SU-DHL-6 (cell line): ENCODE results near the gene RPH3AL.

ENCODE experiments used
- H2AFZ ChIP-seq: fragments of 200-600 bp; sonication (generic); 2 replicates; pipeline ENCODE4 v1.6.1; 2014; ENCODE audit warnings: low read depth, mild to moderate bottlenecking, moderate library complexity, mixed read lengths, antibody characterized with exemption, low read length; ENCODE audit not compliant: severe bottlenecking
- H3F3A ChIP-seq: fragments of 200-600 bp; shearing (Covaris generic); 2 replicates; pipeline ENCODE4 v1.6.0; 2016; ENCODE audit warnings: antibody characterized with exemption, mild to moderate bottlenecking; ENCODE audit not compliant: insufficient read depth
- H3K27ac ChIP-seq: fragments of 200-600 bp; sonication (generic); 2 replicates; pipeline ENCODE4 v1.5.1; 2016; ENCODE audit warnings: low read depth, mild to moderate bottlenecking, low read length, moderate library complexity, mixed read lengths
- H3K27me3 ChIP-seq: fragments of 200-600 bp; sonication (generic), shearing (Covaris generic); 2 replicates; pipeline ENCODE4 v1.6.0; 2014; ENCODE audit warnings: mild to moderate bottlenecking, low read length
- H3K36me3 ChIP-seq: fragments of 200-600 bp; sonication (generic); 2 replicates; pipeline ENCODE4 v1.6.1; 2014; ENCODE audit warnings: mild to moderate bottlenecking, low read length, mixed read lengths
- H3K4me2 ChIP-seq: fragments of 300-600, 200-600 bp; shearing (Covaris generic), sonication (generic); 2 replicates; pipeline ENCODE4 v1.6.0; 2014; ENCODE audit warnings: low read length, low read depth, mild to moderate bottlenecking; ENCODE audit not compliant: poor library complexity, severe bottlenecking
- H3K4me3 ChIP-seq: fragments of 200-600 bp; sonication (generic); 2 replicates; pipeline ENCODE4 v1.5.1; 2014; ENCODE audit warnings: antibody characterized with exemption, low read length, mild to moderate bottlenecking, mixed read lengths; ENCODE audit not compliant: insufficient read depth, poor library complexity, severe bottlenecking
- H3K79me2 ChIP-seq: fragments of 200-600 bp; sonication (generic); 2 replicates; pipeline ENCODE4 v1.6.1; 2014; ENCODE audit warnings: mild to moderate bottlenecking, low read length, moderate library complexity; ENCODE audit not compliant: insufficient read depth
- H3K9ac ChIP-seq: fragments of 200-600 bp; sonication (generic); 2 replicates; pipeline ENCODE4 v1.7.0; 2014; ENCODE audit warnings: mild to moderate bottlenecking, low read length
- H3K9me2 ChIP-seq: fragments of 200-600 bp; sonication (generic); replicated peaks from 2 replicates; pipeline ENCODE4 v1.6.1; 2014; ENCODE audit warnings: low read length; ENCODE audit not compliant: insufficient read depth
- H3K9me3 ChIP-seq: fragments of 200-600 bp; sonication (generic); 2 replicates; pipeline ENCODE4 v1.6.1; 2014; ENCODE audit warnings: low read length, mixed read lengths; ENCODE audit not compliant: insufficient read depth
- H4K20me1 ChIP-seq: fragments of 200-600 bp; sonication (generic); 2 replicates; pipeline ENCODE4 v1.6.1; 2014; ENCODE audit warnings: low read depth, mild to moderate bottlenecking, antibody characterized with exemption, low read length, moderate library complexity, mixed read lengths
- CTCF ChIP-seq: fragments of 200-600 bp; sonication (generic); IDR thresholded peaks from one replicate; pipeline ENCODE4 v1.5.1; 2017; ENCODE audit warnings: antibody characterized with exemption, mild to moderate bottlenecking, low read length, moderate library complexity; ENCODE audit not compliant: insufficient read depth, poor library complexity, severe bottlenecking
- EZH2phosphoT487 ChIP-seq: fragments of 200-600 bp; sonication (generic), shearing (Covaris generic); conservative IDR thresholded peaks from 2 replicates; pipeline ENCODE4 v1.6.1; 2018; ENCODE audit warnings: mild to moderate bottlenecking, antibody characterized with exemption, low read length, moderate library complexity, mixed read lengths

Gene RPH3AL

DNA sequence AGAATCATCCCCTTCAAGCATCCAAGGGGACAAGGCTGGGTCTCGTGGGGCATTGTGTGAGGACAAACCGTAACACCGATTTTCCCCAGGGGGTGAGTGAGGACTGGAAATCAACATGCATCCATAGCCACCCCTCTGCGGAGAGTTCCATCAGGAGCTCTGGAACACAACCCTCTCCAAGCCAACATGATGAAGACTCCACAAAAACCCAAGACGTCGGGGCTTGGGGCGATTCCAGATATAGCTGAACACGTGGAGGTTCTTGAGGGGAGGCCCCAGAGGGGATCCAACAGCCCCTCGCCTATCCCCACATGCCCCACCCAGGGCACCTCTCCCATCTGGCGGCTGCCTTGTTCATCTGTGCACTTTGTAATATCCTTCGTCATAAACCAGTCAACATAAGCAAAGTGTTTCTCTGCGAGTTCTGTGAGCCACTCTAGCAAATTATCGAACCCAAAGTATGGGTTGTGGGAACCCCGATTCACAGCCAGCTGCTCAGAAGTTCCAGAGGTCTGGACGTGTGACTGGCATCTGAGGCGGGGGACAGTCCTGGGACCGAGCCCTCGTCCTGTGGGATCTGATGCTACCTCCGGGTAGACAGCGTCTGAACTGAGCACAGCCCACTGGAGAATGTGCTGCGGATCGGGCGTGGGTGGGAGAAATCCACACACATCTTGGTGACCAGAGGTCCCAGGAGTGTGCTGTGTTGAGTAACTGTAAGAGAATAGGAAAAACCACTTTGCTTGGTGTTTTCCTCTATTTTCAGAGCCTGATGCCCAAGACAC lies 55.5 kb downstream of the RPH3AL start:
- Histone ChIP-seq H3K4me3 (no peak overlapping the region), H3K27ac (no peak overlapping the region), H3K4me2 (no peak overlapping the region), H3K79me2 (no peaks in the 10 kb centered on the region), H3F3A (no peaks in the 10 kb centered on the region), H3K9ac (no peak overlapping the region), H3K9me2 (no peaks in the 10 kb centered on the region), H4K20me1 (no peaks in the 10 kb centered on the region), H3K9me3 (no peaks in the 10 kb centered on the region), H3K27me3 (no peaks in the 10 kb centered on the region), H2AFZ (no peak overlapping the region), H3K36me3 (no peaks in the 10 kb centered on the region)
- no peak for TF ChIP-seq CTCF
- no peak for TF ChIP-seq EZH2phosphoT487

DNA sequence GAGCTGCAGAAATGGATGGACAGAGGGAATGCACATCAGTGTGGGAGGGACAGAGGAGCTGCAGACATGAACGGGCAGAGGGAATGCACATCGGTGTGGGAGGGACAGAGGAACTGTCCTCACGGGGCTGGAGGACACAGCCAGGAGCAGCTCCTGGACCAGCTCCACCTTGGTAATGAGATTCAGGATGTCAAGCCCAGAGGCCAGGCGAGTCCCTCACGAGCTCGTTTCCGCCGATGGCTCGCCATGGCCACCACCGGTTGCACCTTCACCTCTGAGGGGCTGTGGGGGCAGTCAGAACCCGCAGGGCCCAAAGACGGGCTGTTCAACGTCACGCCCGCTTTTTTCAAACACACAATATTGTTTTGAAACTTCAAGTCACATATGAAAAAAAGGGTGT lies 56.2 kb downstream of the RPH3AL start:
- H3K79me2 ChIP-seq = no peaks in the 10 kb centered on the region
- H3K4me3 ChIP-seq = no peak overlapping the region
- H3F3A ChIP-seq = no peaks in the 10 kb centered on the region
- H3K27ac ChIP-seq = no peak overlapping the region
- no peaks in the 10 kb centered on the region for H3K9me2 ChIP-seq
- H3K9me3 ChIP-seq = no peaks in the 10 kb centered on the region
- no peaks in the 10 kb centered on the region for H3K27me3 ChIP-seq
- H3K9ac ChIP-seq = no peak overlapping the region
- no peak overlapping the region for H2AFZ ChIP-seq
- no peaks in the 10 kb centered on the region for H4K20me1 ChIP-seq
- no peaks in the 10 kb centered on the region for H3K36me3 ChIP-seq
- TF ChIP-seq CTCF = no peak
- TF ChIP-seq EZH2phosphoT487 = no peak
- H3K4me2 ChIP-seq = no peak overlapping the region

DNA sequence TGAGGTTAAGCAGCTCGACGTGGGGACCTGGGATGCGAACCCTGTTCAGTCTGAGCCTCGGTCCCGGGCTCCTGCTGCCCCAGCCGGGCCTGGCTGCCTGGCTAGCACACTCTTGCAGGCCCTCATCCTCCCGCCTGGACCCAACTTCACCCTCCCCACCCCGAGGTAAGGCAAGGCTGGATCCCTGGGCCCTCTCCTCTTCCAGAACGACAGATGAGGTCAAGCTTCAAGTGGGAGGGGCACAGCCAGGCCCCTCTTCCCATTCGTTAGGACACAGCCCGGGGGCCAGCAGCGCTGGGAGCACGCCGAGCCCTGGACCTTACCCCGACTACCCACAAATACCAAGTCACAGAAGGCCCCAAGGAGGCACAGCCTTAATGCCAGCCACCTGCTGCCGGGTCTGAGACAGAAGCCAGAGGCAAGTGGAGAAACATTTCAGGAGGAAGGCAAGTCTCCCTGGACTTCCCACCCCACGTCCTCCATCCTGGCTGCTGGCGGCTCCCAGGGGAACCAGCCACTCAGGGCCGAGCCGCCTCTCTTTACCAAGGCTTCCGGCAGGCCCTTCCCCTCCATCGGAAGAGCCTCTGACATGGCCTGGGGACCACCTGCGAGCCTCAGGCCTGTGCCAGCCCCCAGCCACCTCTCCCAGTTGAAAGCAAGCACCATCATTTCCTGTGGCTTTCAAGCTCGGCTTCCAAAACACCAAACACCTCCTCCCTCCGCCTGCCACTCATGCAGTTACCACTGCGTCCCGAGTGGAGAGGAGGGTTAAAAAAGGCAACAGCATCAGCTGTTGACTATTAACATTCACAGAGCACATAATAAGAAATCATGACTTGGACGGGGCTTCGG lies 59.9 kb downstream of the RPH3AL start:
- H3K9me2 ChIP-seq = no peaks in the 10 kb centered on the region
- no peak for TF ChIP-seq CTCF
- TF ChIP-seq EZH2phosphoT487 = no peak
- no peaks in the 10 kb centered on the region for H3K27me3 ChIP-seq
- H2AFZ ChIP-seq = no peak overlapping the region
- no peaks in the 10 kb centered on the region for H4K20me1 ChIP-seq
- no peaks in the 10 kb centered on the region for H3K79me2 ChIP-seq
- no peaks in the 10 kb centered on the region for H3K36me3 ChIP-seq
- no peak overlapping the region for H3K9ac ChIP-seq
- H3K4me2 ChIP-seq = no peak overlapping the region
- H3F3A ChIP-seq = no peaks in the 10 kb centered on the region
- H3K4me3 ChIP-seq = no peak overlapping the region
- no peaks in the 10 kb centered on the region for H3K9me3 ChIP-seq
- no peak overlapping the region for H3K27ac ChIP-seq
